HEK293 (cell line): Measurements from ENCODE around the gene GTF3C5.

Experiments
- SALL2 ChIP-seq: fragments of 450-650 bp; formaldehyde crosslinking; IDR thresholded peaks from 2 replicates; pipeline ENCODE4 v1.5.0; 2017; ENCODE audit warnings: missing biosample characterization, mild to moderate bottlenecking, missing genetic modification characterization, borderline replicate concordance
- ZNF146 ChIP-seq: fragments of 450-650 bp; formaldehyde crosslinking; IDR thresholded peaks from 2 replicates; pipeline ENCODE4 v1.5.1; 2016; ENCODE audit warnings: missing biosample characterization, missing genetic modification characterization

- TF ChIP-seq ZNF146 (tag by site-specific recombination) (no peak), SALL2 (tag by site-specific recombination) (no peak)
Observed at GRCh38 chr9:133101356-133102189, 70.8 kb downstream of the GTF3C5 start.
